ENCODE measurements around the gene F9. TPM values are rescaled to one million over a fixed set of nuclear protein-coding genes. Genes with fewer than 3 reads are reported as not detected.
A peak's percentile ranks its signal among the peaks of the same experiment; 100 is the strongest.
"Not testable (repeated sequence)": the region's sequence is repeated elsewhere in the genome, so short reads cannot be mapped to it uniquely, and the experiment has no call there.

Gene F9
- not detected for total RNA-seq

DNA sequence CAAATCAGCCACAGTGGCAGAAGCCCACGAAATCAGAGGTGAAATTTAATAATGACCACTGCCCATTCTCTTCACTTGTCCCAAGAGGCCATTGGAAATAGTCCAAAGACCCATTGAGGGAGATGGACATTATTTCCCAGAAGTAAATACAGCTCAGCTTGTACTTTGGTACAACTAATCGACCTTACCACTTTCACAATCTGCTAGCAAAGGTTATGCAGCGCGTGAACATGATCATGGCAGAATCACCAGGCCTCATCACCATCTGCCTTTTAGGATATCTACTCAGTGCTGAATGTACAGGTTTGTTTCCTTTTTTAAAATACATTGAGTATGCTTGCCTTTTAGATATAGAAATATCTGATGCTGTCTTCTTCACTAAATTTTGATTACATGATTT, at the start of gene F9:
TSS of gene F9 (plus strand) at position 190 of the 400 bp plus-strand sequence. CDS start at position 216, 26 bp downstream.
- intact Hi-C loops (cut with DNase I), result no loop called here
- DNase-seq (ENCODE audit: low spot score) (no peak), ATAC-seq (no peak)

DNA sequence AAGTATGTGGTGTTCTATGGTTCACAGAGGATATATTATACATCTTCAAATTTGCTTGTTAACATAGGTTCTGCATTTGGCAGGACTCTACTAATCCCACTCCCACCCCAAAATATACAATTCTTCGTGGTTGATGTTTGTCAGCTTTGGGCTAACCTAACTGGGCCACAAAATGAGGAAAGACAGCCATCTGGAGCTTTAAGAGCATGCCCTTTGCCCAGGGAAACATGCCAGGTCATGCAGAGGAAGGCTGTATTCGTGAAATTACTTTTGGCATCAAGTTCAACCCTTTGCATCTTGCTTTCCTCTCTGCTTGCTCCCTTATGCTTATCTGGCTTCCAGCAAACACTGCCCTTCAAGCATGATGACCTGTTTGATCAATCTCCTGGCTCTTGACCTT, 46.8 kb upstream of the F9 start:
- DNase-seq (ENCODE audit: low spot score), result no peak
- ATAC-seq, result no peak
- intact Hi-C loops (cut with DNase I), result no loop called here

DNA sequence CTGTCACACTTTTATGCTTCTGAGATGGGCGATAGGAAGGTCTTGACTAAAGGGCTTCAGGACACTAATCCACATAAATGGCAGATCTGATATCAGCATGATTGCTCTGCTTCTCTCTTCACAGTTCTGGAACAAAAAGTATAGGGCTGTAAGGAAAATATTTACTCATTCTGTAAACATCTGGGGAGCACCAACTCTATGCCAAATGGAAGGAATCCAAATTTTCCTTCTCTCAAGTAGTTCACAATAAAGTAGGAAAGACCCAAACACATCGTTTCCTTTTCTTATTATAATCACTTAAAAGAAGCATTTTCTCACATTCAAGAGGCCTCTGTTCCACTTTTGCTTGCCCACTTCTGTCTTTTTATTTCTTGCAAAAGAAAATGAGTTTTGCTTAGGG, 45.9 kb upstream of the F9 start:
- intact Hi-C loops (cut with DNase I), result no loop called here
- ATAC-seq, result no peak
- DNase-seq (ENCODE audit: low spot score), result no peak

DNA sequence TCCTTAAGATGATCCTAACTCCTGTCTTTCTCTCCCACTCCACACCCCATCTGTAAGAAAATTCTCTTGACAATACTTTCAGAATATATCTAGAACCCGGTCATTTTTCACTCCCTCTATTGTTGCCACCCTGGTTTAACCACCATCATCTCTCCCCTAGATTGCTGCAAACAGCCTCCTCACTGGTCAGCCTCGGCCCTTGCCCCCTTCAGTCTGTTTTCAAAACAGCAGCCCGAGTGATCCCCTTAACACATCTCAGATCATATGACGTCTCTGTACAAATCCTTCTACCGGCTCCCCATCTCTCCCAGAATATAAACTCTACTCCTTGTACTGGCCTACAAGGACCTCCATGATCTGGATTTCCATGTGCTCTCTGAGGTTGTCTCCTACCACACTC, 35.2 kb upstream of the F9 start:
- DNase-seq (ENCODE audit: low spot score), result no peak
- intact Hi-C loops (cut with DNase I), result no loop called here
- ATAC-seq, result no peak

DNA sequence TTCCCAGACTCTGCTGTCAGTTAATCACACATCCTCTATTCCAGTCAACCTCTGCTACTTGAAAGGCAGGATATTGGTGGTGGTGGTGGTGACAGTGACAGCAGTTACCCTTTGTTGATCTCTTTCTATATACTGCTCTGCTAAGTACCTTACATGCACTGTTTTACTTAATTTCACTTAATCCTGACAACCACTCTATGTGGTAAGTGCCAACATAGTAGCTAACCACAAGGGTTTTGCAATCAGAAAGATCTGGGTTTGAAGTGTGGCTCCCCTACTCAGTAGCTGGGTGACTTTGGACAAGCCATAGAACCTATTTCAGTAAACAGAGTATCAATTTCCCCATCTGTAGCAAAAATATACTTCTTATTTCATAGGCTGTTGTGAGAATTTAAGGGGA, 24.2 kb upstream of the F9 start:
- DNase-seq (ENCODE audit: low spot score), result no peak
- intact Hi-C loops (cut with DNase I), result no loop called here
- ATAC-seq, result no peak

GRCh38 chrX:139508099-139508498, 22.4 kb upstream of the F9 start:
- ATAC-seq (no peak), DNase-seq (ENCODE audit: low spot score) (no peak)
- intact Hi-C loops (cut with DNase I), result no loop called here

- intact Hi-C loops (cut with DNase I), result no loop called here
- no peak for DNase-seq (ENCODE audit: low spot score)
- no peak for ATAC-seq
These were observed 12.1 kb upstream of the F9 start for GRCh38 chrX:139518475-139518874.

DNA sequence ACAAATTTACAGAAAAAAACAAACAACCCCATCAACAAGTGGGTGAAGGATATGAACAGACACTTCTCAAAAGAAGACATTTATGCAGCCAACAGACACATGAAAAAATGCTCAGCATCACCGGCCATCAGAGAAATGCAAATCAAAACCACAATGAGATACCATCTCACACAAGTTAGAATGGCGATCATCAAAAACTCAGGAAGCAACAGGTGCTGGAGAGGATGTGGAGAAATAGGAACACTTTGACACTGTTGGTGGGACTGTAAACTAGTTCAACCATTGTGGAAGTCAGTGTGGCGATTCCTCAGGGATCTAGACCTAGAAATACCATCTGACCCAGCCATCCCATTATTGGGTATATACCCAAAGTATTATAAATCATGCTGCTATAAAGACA, 1.7 kb upstream of the F9 start:
- DNase-seq (ENCODE audit: low spot score); intact Hi-C loops (cut with DNase I); ATAC-seq: not testable (repeated sequence)

GRCh38 chrX:139532834-139533233, 2.3 kb downstream of the F9 start:
- DNase-seq (ENCODE audit: low spot score), result no peak
- intact Hi-C loops (cut with DNase I), result no loop called here
- no peak for ATAC-seq

DNA sequence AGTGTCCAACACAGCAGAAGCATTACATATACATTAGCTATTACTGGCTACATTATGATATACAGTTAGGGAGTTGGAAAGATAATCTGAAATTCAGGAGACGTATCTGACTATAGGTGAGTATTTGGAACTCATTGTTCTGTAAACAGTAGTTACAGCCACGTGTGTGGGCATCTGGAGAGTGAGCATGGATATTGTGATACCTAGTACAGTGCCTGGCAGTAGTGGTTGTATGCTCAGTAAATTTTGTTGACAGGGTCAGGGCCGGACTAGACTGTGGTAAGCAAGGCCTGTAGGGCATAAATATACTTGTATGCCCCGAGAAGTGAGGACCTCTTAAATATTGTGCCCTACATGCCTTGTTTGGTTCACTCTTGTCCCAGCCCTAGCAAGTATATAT, 2.9 kb downstream of the F9 start:
- no peak for DNase-seq (ENCODE audit: low spot score)
- ATAC-seq, result no peak
- intact Hi-C loops (cut with DNase I), result no loop called here

DNA sequence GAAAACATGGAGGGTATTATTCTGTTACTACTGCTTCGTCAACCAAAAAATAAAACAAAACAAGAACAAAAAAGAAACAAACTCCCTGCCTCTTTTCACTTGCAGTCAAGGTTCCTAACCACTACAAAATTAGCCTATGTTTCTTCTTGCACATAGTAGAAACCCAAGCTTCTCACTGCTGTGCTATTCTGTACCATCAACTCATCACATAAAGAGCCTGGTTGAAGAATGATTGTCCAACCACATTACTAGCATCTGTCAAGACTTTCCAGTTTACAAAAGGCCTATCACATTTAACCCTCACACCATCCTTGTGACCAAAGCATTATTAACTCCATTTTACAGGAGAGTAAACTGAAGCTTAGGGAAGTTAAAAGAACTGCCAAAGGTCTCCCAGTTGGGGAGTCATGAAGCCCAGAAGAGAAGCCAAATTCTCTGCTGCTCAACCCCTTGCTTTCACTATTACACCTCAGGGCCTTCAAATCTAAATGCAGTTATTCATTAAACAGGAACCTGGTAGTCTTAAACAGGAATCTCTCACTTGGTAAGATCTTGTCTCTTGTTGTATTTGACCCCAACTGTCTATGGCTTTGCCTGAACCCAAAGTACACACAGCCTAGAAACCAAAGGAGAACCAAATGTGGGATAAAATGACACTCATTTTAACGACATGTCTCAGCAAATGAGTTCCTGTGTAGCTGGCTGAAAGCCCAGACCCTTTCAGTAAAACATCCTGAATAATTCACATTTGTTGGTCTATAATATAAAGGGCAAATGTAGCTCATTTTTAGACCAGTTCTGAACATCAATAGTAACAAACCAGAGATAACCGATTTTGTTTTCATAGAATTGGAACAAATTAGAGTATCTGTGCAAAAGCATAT, 8.6 kb downstream of the F9 start:
- DNase-seq (ENCODE audit: low spot score) (no peak), ATAC-seq (no peak)
- intact Hi-C loops (cut with DNase I), result no loop called here

DNA sequence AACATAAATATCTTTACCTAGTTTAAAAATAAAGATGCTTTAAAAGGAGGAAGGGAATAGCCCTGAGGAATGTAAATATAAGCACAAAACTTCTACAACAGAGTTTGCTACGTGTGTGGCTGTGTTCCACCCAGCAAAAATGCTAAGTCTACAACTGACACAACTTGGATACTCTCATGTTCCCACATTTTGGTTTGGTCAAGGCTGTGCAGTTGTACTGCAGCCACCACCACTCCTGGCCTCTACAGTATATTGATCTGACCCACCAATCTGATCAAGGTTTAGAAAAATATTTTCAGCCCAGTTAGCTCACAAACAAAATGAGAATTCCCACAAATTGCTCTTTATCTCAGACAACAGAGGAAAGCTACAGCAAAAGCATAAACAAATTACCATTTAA, 12.1 kb downstream of the F9 start:
- intact Hi-C loops (cut with DNase I), result no loop called here
- ATAC-seq (no peak), DNase-seq (ENCODE audit: low spot score) (no peak)

GRCh38 chrX:139543920-139544319, 13.4 kb downstream of the F9 start:
- ATAC-seq (no peak), DNase-seq (ENCODE audit: low spot score) (no peak)
- intact Hi-C loops (cut with DNase I), result no loop called here

GRCh38 chrX:139544591-139544990, 14.1 kb downstream of the F9 start:
- intact Hi-C loops (cut with DNase I), result no loop called here
- DNase-seq (ENCODE audit: low spot score), result no peak

DNA sequence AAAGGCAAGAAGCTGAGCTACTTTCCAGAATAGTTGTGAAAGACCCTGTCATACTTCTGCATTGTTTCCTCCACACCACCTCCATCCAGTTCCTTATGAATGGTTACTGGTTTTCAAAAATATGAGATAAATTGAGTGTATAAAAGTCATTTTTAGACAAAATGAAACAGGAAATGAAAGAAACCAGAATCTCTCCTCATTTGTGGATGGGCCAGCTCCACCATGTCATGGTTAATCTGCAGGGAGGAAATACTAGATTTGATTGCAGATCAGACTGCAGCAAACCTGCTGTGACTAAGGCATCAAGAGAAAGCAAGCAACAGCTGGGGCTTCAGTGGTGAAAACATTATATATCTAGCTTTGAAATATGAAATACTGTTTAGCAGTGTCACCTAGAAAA, 23.8 kb downstream of the F9 start:
- ATAC-seq, result no peak
- DNase-seq (ENCODE audit: low spot score), result no peak
- intact Hi-C loops (cut with DNase I), result no loop called here

More at GRCh38 chrX:139544591-139544990, 14.1 kb downstream of the F9 start:
- ATAC-seq, result no peak

DNA sequence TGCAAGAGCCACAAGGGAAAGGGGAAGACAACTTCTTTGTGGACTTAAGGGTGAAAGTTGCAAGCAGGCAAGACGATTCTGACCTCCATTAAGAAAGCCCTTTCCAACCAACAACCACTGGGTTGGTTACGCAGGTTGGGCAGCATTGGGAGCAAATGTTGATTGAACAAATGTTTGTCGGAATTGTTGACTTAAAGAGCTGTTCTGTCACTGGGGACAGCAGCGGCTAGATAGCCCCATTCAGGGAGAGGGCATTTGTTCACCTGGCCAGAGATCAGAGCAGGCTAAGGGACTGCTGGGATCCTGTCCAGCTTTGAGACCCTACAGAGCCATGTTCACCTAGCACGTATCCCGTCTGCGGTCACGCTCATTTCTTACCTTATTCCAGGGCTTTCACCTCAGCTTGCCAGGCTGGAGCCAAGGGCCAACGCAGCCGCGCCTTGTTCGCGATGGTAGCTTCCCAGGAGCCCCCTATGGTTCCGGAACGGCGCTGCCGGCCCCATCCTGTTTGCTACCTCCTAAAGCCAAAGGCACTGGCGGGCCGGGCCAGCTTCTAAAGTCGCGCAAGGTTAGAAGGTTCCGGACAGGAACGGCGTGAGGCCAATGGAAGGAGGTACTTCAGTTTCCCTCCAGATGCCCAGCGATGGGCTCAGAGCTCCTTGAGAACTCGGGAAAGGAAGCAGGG, 24.6 kb downstream of the F9 start:
- no peak for ATAC-seq
- DNase-seq (ENCODE audit: low spot score), result no peak
- intact Hi-C loops (cut with DNase I), result no loop called here

DNA sequence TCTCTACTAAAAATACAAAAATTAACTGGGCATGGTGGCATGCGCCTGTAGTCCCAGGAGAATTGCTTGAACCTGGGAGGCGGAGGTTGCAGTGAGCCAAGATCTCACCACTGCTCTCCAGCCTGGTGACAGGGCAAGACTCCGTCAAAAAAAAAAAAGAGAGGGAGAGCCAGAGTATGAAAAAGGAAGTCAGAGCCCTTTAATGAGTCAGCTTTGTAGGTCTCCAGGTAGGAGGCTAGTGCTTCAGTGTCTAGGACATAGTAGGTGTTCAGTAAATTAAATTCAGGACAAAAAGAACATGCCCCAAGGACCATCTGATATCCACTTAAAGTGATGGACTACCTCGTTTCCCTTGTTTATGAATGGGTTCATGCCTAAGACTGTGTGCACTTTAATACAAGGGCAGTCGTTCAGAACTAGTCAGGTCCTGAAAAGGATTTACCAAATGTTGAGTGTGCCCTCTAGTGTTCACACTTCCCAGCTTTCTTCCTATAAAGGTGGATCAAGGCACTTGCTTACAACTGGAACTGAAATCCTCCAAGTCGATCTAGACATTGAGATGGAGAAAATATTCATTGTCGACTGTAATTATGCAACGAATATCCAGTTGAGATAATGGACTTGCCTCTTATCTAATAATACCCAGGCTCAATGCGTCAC, 29.0 kb downstream of the F9 start:
- DNase-seq (ENCODE audit: low spot score) (no peak), ATAC-seq (peak; percentile 71)
- intact Hi-C loops (cut with DNase I), result no loop called here

- intact Hi-C loops (cut with DNase I), result no loop called here
- ATAC-seq (no peak), DNase-seq (ENCODE audit: low spot score) (no peak)
These were observed 29.7 kb downstream of the F9 start for GRCh38 chrX:139560221-139560620.

DNA sequence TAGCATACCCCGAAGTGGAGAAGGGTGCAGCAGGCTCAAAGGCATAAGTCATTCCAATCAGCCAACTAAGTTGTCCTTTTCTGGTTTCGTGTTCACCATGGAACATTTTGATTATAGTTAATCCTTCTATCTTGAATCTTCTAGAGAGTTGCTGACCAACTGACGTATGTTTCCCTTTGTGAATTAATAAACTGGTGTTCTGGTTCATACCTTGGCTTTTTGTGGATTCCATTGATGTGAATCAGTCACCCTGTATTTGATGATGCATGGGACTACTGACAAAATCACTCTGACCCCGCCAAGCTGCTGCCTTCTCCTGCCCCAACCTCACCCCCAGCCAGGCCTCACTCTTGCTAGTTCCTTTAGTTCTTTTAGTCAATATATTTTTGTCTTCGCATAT, 32.7 kb downstream of the F9 start:
- no peak for DNase-seq (ENCODE audit: low spot score)
- intact Hi-C loops (cut with DNase I), result no loop called here
- ATAC-seq, result no peak

DNA sequence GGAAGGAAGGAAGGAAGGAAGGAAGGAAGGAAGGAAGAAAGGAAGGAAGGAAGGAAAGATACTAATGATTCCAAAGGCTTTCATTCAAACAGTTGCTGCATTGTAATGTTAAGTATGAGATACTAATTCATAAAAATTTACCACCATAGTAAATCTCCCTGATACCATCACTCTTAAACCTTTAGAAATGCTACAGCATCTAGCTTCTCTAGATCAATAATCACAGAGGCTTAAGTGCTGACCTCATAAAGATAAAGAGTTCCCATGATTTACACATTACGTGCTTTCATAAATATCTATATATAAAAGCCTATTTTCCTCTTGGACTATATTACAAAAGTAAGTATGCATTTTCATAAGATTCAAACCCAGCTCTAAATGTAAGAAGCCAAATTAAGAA, 36.4 kb downstream of the F9 start:
- no peak for ATAC-seq
- no peak for DNase-seq (ENCODE audit: low spot score)
- intact Hi-C loops (cut with DNase I), result no loop called here

Measured in sciatic nerve (tissue), 2 donors.